ENCODE data around the gene BRD4. TPM values are rescaled to one million over a fixed set of nuclear protein-coding genes. Genes with fewer than 3 reads are reported as not detected.

The BRD4 gene
- polyA plus RNA-seq, 3 donors: 3.7 to 19.2 (median 4.2) TPM

GRCh38 chr19:15241259-15241910, 91.0 kb downstream of the BRD4 start:
- TF ChIP-seq CTCF (IDR thresholded peaks at IDR 0.05): no peak
- H3K27me3 Mint-ChIP-seq (ENCODE audit: low read depth in 3 of 3): peaks cover 1 to 2% (median 2%) of the 10 kb centered on the region in 3 donors
- H3K9me3 ChIP-seq (replicated peaks in 1 of 2; ENCODE audit: control insufficient read depth in 1 of 2, insufficient read depth in 1 of 2, low read length in 2 of 2): no peaks in the 10 kb centered on the region
- H3K4me1 ChIP-seq (ENCODE audit: control insufficient read depth in 1 of 2, insufficient read depth in 2 of 2, low read length in 2 of 2): no peaks in the 10 kb centered on the region
- H4K20me1 ChIP-seq (ENCODE audit: insufficient read depth, low read length): peaks cover 66% of the 10 kb centered on the region
- H3K4me3 ChIP-seq (replicated peaks in 1 of 3; ENCODE audit: low read depth in 2 of 3, low read length in 3 of 3): no peak overlapping the region
- DNase-seq: no peak
- intact Hi-C loops (cut with micrococcal nuclease): no loop called here
- peaks cover 83 to 91% of the 10 kb centered on the region in 2 donors for H3K36me3 ChIP-seq (replicated peaks in 1 of 2; ENCODE audit: control insufficient read depth in 1 of 2, insufficient read depth in 2 of 2, low read length in 2 of 2)
- H3K4me3 Mint-ChIP-seq: no peak overlapping the region
- H2AFZ ChIP-seq (ENCODE audit: insufficient read depth, low read depth, low read length, poor library complexity, severe bottlenecking): no peak overlapping the region
- H3K4me2 ChIP-seq (replicated peaks; ENCODE audit: extremely low read depth, low read length, poor library complexity, severe bottlenecking): no peak overlapping the region
- H3K9me3 Mint-ChIP-seq: peaks cover 0 to 2% (median 0%) of the 10 kb centered on the region in 7 donors
- H3K27ac ChIP-seq (ENCODE audit: low read depth in 1 of 2, low read length in 2 of 2): peak overlapping the region in 1 of 2 donors; percentile 45
- no peak overlapping the region for H3K9ac ChIP-seq (ENCODE audit: insufficient read depth, low read length, poor library complexity, severe bottlenecking)
- peaks cover 67 to 95% of the 10 kb centered on the region in 2 donors for H3K36me3 Mint-ChIP-seq
- H3K79me2 ChIP-seq (ENCODE audit: insufficient read depth, low read length): no peaks in the 10 kb centered on the region
- peak overlapping the region in 2 of 7 donors; percentile 31 to 41 for H3K27ac Mint-ChIP-seq
- H3K27me3 ChIP-seq (ENCODE audit: control insufficient read depth in 2 of 2, insufficient read depth in 2 of 2, low read length in 2 of 2): no peaks in the 10 kb centered on the region
- 97% methylated on average over 7 of the region's 9 CpGs for WGBS (ENCODE audit: insufficient coverage)
- no peaks in the 10 kb centered on the region for H3K4me1 Mint-ChIP-seq

- Histone ChIP-seq H4K20me1 (ENCODE audit: insufficient read depth, low read length) (peaks cover 65% of the 10 kb centered on the region), H3K4me3 (replicated peaks in 1 of 3; ENCODE audit: low read depth in 2 of 3, low read length in 3 of 3) (no peak overlapping the region), H3K79me2 (ENCODE audit: insufficient read depth, low read length) (no peaks in the 10 kb centered on the region), H3K4me1 (ENCODE audit: control insufficient read depth in 1 of 2, insufficient read depth in 2 of 2, low read length in 2 of 2) (no peaks in the 10 kb centered on the region), H3K4me2 (replicated peaks; ENCODE audit: extremely low read depth, low read length, poor library complexity, severe bottlenecking) (no peak overlapping the region), H3K9ac (ENCODE audit: insufficient read depth, low read length, poor library complexity, severe bottlenecking) (no peak overlapping the region), H3K27ac (ENCODE audit: low read depth in 1 of 2, low read length in 2 of 2) (peak overlapping the region in 1 of 2 donors; percentile 5), H2AFZ (ENCODE audit: insufficient read depth, low read depth, low read length, poor library complexity, severe bottlenecking) (no peak overlapping the region), H3K9me3 (replicated peaks in 1 of 2; ENCODE audit: control insufficient read depth in 1 of 2, insufficient read depth in 1 of 2, low read length in 2 of 2) (no peaks in the 10 kb centered on the region), H3K27me3 (ENCODE audit: control insufficient read depth in 2 of 2, insufficient read depth in 2 of 2, low read length in 2 of 2) (no peaks in the 10 kb centered on the region), H3K36me3 (replicated peaks in 1 of 2; ENCODE audit: control insufficient read depth in 1 of 2, insufficient read depth in 2 of 2, low read length in 2 of 2) (peaks cover 81 to 91% of the 10 kb centered on the region in 2 donors)
- Mint-ChIP-seq H3K36me3 (peaks cover 66 to 94% of the 10 kb centered on the region in 2 donors), H3K9me3 (peaks cover 0 to 2% (median 0%) of the 10 kb centered on the region in 7 donors), H3K4me1 (no peaks in the 10 kb centered on the region), H3K27ac (peak overlapping the region in 1 of 7 donors; percentile 25), H3K27me3 (ENCODE audit: low read depth in 3 of 3) (peaks cover 2 to 4% (median 4%) of the 10 kb centered on the region in 3 donors), H3K4me3 (no peak overlapping the region)
- intact Hi-C loops (cut with micrococcal nuclease): no loop called here
- no peak for TF ChIP-seq CTCF (IDR thresholded peaks at IDR 0.05)
- WGBS (ENCODE audit: insufficient coverage): 98% methylated on average over 8 of the region's 9 CpGs
- no peak for DNase-seq
Measured at GRCh38 chr19:15240515-15240914, 91.8 kb downstream of the BRD4 start.
